Heart left ventricle (tissue), 13 donors: ENCODE data around the gene ABHD17A.

Experiments used
- CTCF ChIP-seq, 12 donors: fragments of 200-600 bp; sonication (generic) in 4 of 12; IDR thresholded peaks; one replicate each; pipeline versions ENCODE4 v1.5.0 to v1.8.0; 2018 to 2022; ENCODE audit warnings: antibody characterized with exemption in 12 of 12, mild to moderate bottlenecking in 5 of 12
- POLR2A ChIP-seq, 2 donors: fragments of 450-650 bp; IDR thresholded peaks; one replicate each; pipeline ENCODE4 v1.6.1; 2017; ENCODE audit warnings: antibody characterized with exemption in 2 of 2, mild to moderate bottlenecking in 2 of 2, moderate library complexity in 2 of 2
- donor health status: ischemic (EF 13 %, LVEDD 7.1; RV severe dilation, severe dysfunction).
- donor health status: DM: no; HTN: yes; CAD: no.
- donor health status: DM: no; HTN: no; CAD: no.
- donor health status: ischemic (EF 25% LVEDD 6.9; RV normal size, moderate dysfunction).
- donor health status: ischemic (EF 25% LVEDD 5.7; RV mildly dilated, moderate dysfunction).
- donor health status: ischemic (EF 35%, LVEDD 5.7; RV mildly dilated, moderate dysfunction).
- donor health status: nonischemic (EF 11% LVEDD 7.7; RV severe dilation, severe dysfunction).
- donor health status: DM: yes; HTN: yes; CAD: no.
- donor health status: PGD.
- donor health status: ischemic (EF 29% LVEDD 5.4; RV normal size, mild dysfunction).
- donor health status: nonischemic (EF 23%, LVEDD 6.1; RV moderate dilation, normal function).

- TF ChIP-seq CTCF (IDR thresholded peaks at IDR 0.05) (no peak), POLR2A (IDR thresholded peaks at IDR 0.05) (peak in 1 of 2 donors; percentile 39)
Measured at GRCh38 chr19:1863638-1864479, 21.4 kb downstream of the ABHD17A start.
